ENCODE measurements around the gene IL22RA1. TPM values are rescaled to one million over a fixed set of nuclear protein-coding genes. Genes with fewer than 3 reads are reported as not detected.

Gene IL22RA1
- total RNA-seq, 1 donor from 2014 or later, result not detected

- H3K4me3 Mint-ChIP-seq, result no peak overlapping the region
- H3K36me3 Mint-ChIP-seq (ENCODE audit: low read depth), result no peaks in the 10 kb centered on the region
- no peaks in the 10 kb centered on the region for H3K9me3 Mint-ChIP-seq
- intact Hi-C loops (cut with micrococcal nuclease), result no loop called here
- H3K27ac Mint-ChIP-seq, result no peak overlapping the region
- H3K27me3 Mint-ChIP-seq (ENCODE audit: insufficient read depth), result no peaks in the 10 kb centered on the region
- no peak for DNase-seq (ENCODE audit: low spot score)
- H3K4me1 Mint-ChIP-seq (ENCODE audit: low read depth), result no peaks in the 10 kb centered on the region
Observed at GRCh38 chr1:24159366-24159765, 16.4 kb upstream of the IL22RA1 start.

GRCh38 chr1:24157918-24158481 lies 15.1 kb upstream of the IL22RA1 start:
- intact Hi-C loops (cut with micrococcal nuclease), result no loop called here
- Mint-ChIP-seq H3K9me3 (no peaks in the 10 kb centered on the region), H3K4me1 (ENCODE audit: low read depth) (no peaks in the 10 kb centered on the region), H3K36me3 (ENCODE audit: low read depth) (no peaks in the 10 kb centered on the region), H3K4me3 (no peak overlapping the region), H3K27ac (no peak overlapping the region), H3K27me3 (ENCODE audit: insufficient read depth) (no peaks in the 10 kb centered on the region)
- no peak for DNase-seq (ENCODE audit: low spot score)

- Mint-ChIP-seq H3K27me3 (ENCODE audit: insufficient read depth) (peaks cover 4% of the 10 kb centered on the region), H3K4me1 (ENCODE audit: low read depth) (no peaks in the 10 kb centered on the region), H3K27ac (no peak overlapping the region), H3K4me3 (no peak overlapping the region), H3K36me3 (ENCODE audit: low read depth) (no peaks in the 10 kb centered on the region), H3K9me3 (no peaks in the 10 kb centered on the region)
- intact Hi-C loops (cut with micrococcal nuclease), result no loop called here
- no peak for DNase-seq (ENCODE audit: low spot score)
Observed at GRCh38 chr1:24156542-24157260, 13.8 kb upstream of the IL22RA1 start.

GRCh38 chr1:24155011-24155782 lies 12.3 kb upstream of the IL22RA1 start:
- Mint-ChIP-seq H3K27me3 (ENCODE audit: insufficient read depth) (peaks cover 18% of the 10 kb centered on the region), H3K9me3 (no peaks in the 10 kb centered on the region), H3K36me3 (ENCODE audit: low read depth) (no peaks in the 10 kb centered on the region), H3K4me3 (no peak overlapping the region), H3K4me1 (ENCODE audit: low read depth) (peaks cover 12% of the 10 kb centered on the region), H3K27ac (no peak overlapping the region)
- DNase-seq (ENCODE audit: low spot score), result no peak
- intact Hi-C loops (cut with micrococcal nuclease), result no loop called here

- H3K9me3 Mint-ChIP-seq, result no peaks in the 10 kb centered on the region
- intact Hi-C loops (cut with micrococcal nuclease), result no loop called here
- no peaks in the 10 kb centered on the region for H3K36me3 Mint-ChIP-seq (ENCODE audit: low read depth)
- H3K27ac Mint-ChIP-seq, result no peak overlapping the region
- H3K4me3 Mint-ChIP-seq, result no peak overlapping the region
- DNase-seq (ENCODE audit: low spot score), result no peak
- H3K4me1 Mint-ChIP-seq (ENCODE audit: low read depth), result peaks cover 18% of the 10 kb centered on the region
- peaks cover 19% of the 10 kb centered on the region for H3K27me3 Mint-ChIP-seq (ENCODE audit: insufficient read depth)
Observed at GRCh38 chr1:24154215-24154614, 11.3 kb upstream of the IL22RA1 start.

GRCh38 chr1:24152631-24153494 lies 9.9 kb upstream of the IL22RA1 start:
- intact Hi-C loops (cut with micrococcal nuclease), result no loop called here

GRCh38 chr1:24151175-24151533 lies 8.2 kb upstream of the IL22RA1 start:
- H3K9me3 Mint-ChIP-seq, result no peaks in the 10 kb centered on the region
- H3K27me3 Mint-ChIP-seq (ENCODE audit: insufficient read depth), result peaks cover 35% of the 10 kb centered on the region
- DNase-seq (ENCODE audit: low spot score), result no peak
- intact Hi-C loops (cut with micrococcal nuclease), result no loop called here
- no peak overlapping the region for H3K4me3 Mint-ChIP-seq
- H3K27ac Mint-ChIP-seq, result no peak overlapping the region
- peaks cover 18% of the 10 kb centered on the region for H3K4me1 Mint-ChIP-seq (ENCODE audit: low read depth)
- H3K36me3 Mint-ChIP-seq (ENCODE audit: low read depth), result no peaks in the 10 kb centered on the region

More at GRCh38 chr1:24152631-24153494, 9.9 kb upstream of the IL22RA1 start:
- Mint-ChIP-seq H3K9me3 (no peaks in the 10 kb centered on the region), H3K27me3 (ENCODE audit: insufficient read depth) (peaks cover 29% of the 10 kb centered on the region), H3K36me3 (ENCODE audit: low read depth) (no peaks in the 10 kb centered on the region), H3K27ac (no peak overlapping the region), H3K4me3 (no peak overlapping the region), H3K4me1 (ENCODE audit: low read depth) (peaks cover 18% of the 10 kb centered on the region)
- no peak for DNase-seq (ENCODE audit: low spot score)

- intact Hi-C loops (cut with micrococcal nuclease), result loop anchor here (1.0 kb wide), 2 partner anchors 49 to 242 kb away; no protein-coding TSS in a partner anchor
- Mint-ChIP-seq H3K27me3 (ENCODE audit: insufficient read depth) (peaks cover 35% of the 10 kb centered on the region), H3K4me1 (ENCODE audit: low read depth) (peaks cover 18% of the 10 kb centered on the region), H3K4me3 (peak overlapping the region; percentile 65), H3K36me3 (ENCODE audit: low read depth) (no peaks in the 10 kb centered on the region), H3K27ac (no peak overlapping the region), H3K9me3 (no peaks in the 10 kb centered on the region)
- DNase-seq (ENCODE audit: low spot score), result peak; percentile 77
Observed at GRCh38 chr1:24150234-24151174, 7.6 kb upstream of the IL22RA1 start.

GRCh38 chr1:24149866-24150233 lies 6.9 kb upstream of the IL22RA1 start:
- DNase-seq (ENCODE audit: low spot score), result no peak
- Mint-ChIP-seq H3K36me3 (ENCODE audit: low read depth) (no peaks in the 10 kb centered on the region), H3K4me1 (ENCODE audit: low read depth) (peaks cover 18% of the 10 kb centered on the region), H3K9me3 (no peaks in the 10 kb centered on the region), H3K27me3 (ENCODE audit: insufficient read depth) (peaks cover 35% of the 10 kb centered on the region), H3K4me3 (peak overlapping the region; percentile 65), H3K27ac (no peak overlapping the region)
- intact Hi-C loops (cut with micrococcal nuclease), result loop anchor here (1.0 kb wide), 2 partner anchors 49 to 242 kb away; no protein-coding TSS in a partner anchor

- H3K9me3 Mint-ChIP-seq, result no peaks in the 10 kb centered on the region
- H3K4me1 Mint-ChIP-seq (ENCODE audit: low read depth), result peaks cover 18% of the 10 kb centered on the region
- peaks cover 40% of the 10 kb centered on the region for H3K27me3 Mint-ChIP-seq (ENCODE audit: insufficient read depth)
- no peak for DNase-seq (ENCODE audit: low spot score)
- H3K27ac Mint-ChIP-seq, result no peak overlapping the region
- intact Hi-C loops (cut with micrococcal nuclease), result no loop called here
- no peaks in the 10 kb centered on the region for H3K36me3 Mint-ChIP-seq (ENCODE audit: low read depth)
- no peak overlapping the region for H3K4me3 Mint-ChIP-seq
Observed at GRCh38 chr1:24147816-24148215, 4.9 kb upstream of the IL22RA1 start.

GRCh38 chr1:24147194-24147593 lies 4.3 kb upstream of the IL22RA1 start:
- Mint-ChIP-seq H3K4me3 (no peak overlapping the region), H3K9me3 (no peaks in the 10 kb centered on the region), H3K27me3 (ENCODE audit: insufficient read depth) (peaks cover 39% of the 10 kb centered on the region), H3K4me1 (ENCODE audit: low read depth) (peaks cover 18% of the 10 kb centered on the region), H3K36me3 (ENCODE audit: low read depth) (no peaks in the 10 kb centered on the region), H3K27ac (no peak overlapping the region)
- intact Hi-C loops (cut with micrococcal nuclease), result no loop called here
- no peak for DNase-seq (ENCODE audit: low spot score)
